HL-60 (cell line): ENCODE measurements around the gene TICAM2.
"Not testable (repeated sequence)": the region's sequence is repeated elsewhere in the genome, so short reads cannot be mapped to it uniquely, and the experiment has no call there.

ENCODE experiments used
- DNase-seq, 2 experiments: peaks; one replicate each; pipeline ENCODE4 v3.0.0-alpha.2; 2010 to 2020; ENCODE audit warnings: low read depth in 1 of 2, low spot score in 1 of 2
- H3K27ac ChIP-seq: fragments of 250-450 bp; sonication (Bioruptor Pico); replicated peaks from 2 replicates; pipeline ENCODE4 v1.5.1; 2020; ENCODE audit warnings: mild to moderate bottlenecking, moderate library complexity
- H3K27me3 ChIP-seq: fragments of 250-450 bp; sonication (Bioruptor Pico); 2 replicates; pipeline ENCODE4 v1.5.1; 2021; ENCODE audit warnings: mild to moderate bottlenecking, moderate library complexity; ENCODE audit not compliant: insufficient read depth, poor library complexity, severe bottlenecking
- H3K4me3 ChIP-seq: replicated peaks from 2 replicates; pipeline ENCODE4 v1.5.1; 2011; ENCODE audit warnings: mild to moderate bottlenecking, control low read depth, low read length; ENCODE audit not compliant: insufficient read depth
- GABPA ChIP-seq: IDR thresholded peaks from 2 replicates; pipeline ENCODE4 v1.6.1; 2012; ENCODE audit warnings: low read depth
- POLR2AphosphoS5 ChIP-seq: IDR thresholded peaks from 2 replicates; pipeline ENCODE4 v1.6.1; 2012; ENCODE audit warnings: low read depth
- SPI1 ChIP-seq: IDR thresholded peaks from 2 replicates; pipeline ENCODE4 v1.6.1; 2012; ENCODE audit warnings: low read depth, mild to moderate bottlenecking, borderline replicate concordance
- long read RNA-seq: library from polyadenylated mRNA; unstranded; transcript quantifications from one replicate; pipeline ENCODE4 v2.0.0, GENCODE V29; 2020
- TF ChIP-seq, protein P1 (sequence below): IDR thresholded peaks from 2 replicates; pipeline ENCODE4 v1.6.1; 2012; ENCODE audit warnings: low read depth; ENCODE audit not compliant: insufficient replicate concordance
- TF ChIP-seq, protein P2 (sequence below): IDR thresholded peaks from one replicate; pipeline ENCODE4 v1.5.1; 2011; ENCODE audit warnings: low read length, control low read depth, inconsistent platforms; ENCODE audit not compliant: insufficient read depth

TICAM2 gene, protein sequence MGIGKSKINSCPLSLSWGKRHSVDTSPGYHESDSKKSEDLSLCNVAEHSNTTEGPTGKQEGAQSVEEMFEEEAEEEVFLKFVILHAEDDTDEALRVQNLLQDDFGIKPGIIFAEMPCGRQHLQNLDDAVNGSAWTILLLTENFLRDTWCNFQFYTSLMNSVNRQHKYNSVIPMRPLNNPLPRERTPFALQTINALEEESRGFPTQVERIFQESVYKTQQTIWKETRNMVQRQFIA
- long read RNA-seq, result 0 reads

DNA sequence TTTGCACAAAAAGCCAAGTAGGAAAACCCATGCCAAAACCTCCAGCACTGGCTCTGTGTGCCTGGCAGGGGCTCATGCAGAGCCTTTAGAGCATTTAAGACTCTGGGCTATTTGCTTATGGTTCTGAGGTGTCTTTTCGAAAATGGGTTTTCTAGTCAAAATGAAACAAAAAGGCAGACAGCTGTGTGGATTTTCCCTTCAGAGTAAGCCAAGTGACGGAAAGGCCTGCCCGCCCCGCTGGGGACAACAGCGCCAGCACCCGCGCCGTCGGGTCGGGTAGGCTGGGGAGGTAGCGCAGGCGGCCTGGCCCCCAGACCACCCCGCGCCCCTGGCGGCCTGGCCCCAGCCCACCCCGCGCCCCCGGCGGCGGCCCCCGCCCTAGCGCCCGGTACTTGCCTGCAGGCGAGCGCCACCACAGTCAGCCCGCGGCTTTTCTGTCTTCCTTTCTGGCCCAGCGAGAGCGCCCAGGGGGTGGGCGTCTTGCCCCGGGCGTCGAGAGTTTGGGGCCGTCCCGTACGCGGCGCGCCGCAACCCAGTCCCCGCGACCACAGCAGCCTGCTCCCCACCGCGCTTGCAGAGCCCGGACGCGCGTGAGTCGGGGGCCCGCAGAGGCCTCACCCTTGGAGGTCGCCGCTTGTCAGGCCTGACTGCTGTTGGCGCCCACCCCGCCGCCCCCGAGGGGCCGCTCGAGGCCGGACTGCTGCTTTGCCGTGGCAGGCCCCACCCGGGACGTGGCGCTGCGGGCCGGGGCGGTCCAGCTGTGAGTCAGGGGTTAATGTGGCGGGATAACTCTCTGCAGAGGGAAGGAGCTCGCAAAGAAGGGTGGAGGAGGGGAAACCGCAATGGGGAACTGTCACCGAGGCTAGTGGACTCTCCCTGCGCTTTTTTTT, at the start of gene TICAM2:
TICAM2 (minus strand) TSS at position 779 of the 890 bp plus-strand sequence. CDS start 21,223 bp downstream, outside the sequence.
- Histone ChIP-seq H3K27ac (no peak within 1 kb of the TSS), H3K27me3 (no peaks in the 10 kb centered on the region), H3K4me3 (peak within 1 kb of the TSS; percentile 44)
- peak; percentile 17 to 61 for DNase-seq
- TF ChIP-seq GABPA, result no peak
- peak; percentile 27; the same call in 1 of the 2 replicates for TF ChIP-seq SPI1

DNA sequence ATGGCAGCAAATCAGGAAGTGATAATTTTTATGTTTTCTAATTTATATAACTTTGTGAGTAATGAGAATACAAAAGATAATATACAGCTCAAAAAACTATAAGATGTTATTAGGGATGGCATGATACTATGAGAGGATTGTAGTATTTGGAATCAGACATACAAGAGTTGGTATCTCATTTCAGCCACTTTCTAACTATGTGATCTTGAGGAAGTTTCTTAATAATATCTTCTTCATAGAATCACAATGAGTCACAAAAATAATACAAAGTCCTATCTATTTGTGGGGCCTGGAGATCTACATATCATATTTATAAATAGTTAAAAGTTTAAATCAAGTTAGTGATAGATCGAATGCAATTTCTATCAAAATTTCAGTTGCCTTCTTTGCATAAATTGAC, 47.3 kb upstream of the TICAM2 start:
- no peak for DNase-seq
- H3K27ac ChIP-seq, result no peak overlapping the region
- TF ChIP-seq POLR2AphosphoS5, result no peak
- TF ChIP-seq, protein P1, sequence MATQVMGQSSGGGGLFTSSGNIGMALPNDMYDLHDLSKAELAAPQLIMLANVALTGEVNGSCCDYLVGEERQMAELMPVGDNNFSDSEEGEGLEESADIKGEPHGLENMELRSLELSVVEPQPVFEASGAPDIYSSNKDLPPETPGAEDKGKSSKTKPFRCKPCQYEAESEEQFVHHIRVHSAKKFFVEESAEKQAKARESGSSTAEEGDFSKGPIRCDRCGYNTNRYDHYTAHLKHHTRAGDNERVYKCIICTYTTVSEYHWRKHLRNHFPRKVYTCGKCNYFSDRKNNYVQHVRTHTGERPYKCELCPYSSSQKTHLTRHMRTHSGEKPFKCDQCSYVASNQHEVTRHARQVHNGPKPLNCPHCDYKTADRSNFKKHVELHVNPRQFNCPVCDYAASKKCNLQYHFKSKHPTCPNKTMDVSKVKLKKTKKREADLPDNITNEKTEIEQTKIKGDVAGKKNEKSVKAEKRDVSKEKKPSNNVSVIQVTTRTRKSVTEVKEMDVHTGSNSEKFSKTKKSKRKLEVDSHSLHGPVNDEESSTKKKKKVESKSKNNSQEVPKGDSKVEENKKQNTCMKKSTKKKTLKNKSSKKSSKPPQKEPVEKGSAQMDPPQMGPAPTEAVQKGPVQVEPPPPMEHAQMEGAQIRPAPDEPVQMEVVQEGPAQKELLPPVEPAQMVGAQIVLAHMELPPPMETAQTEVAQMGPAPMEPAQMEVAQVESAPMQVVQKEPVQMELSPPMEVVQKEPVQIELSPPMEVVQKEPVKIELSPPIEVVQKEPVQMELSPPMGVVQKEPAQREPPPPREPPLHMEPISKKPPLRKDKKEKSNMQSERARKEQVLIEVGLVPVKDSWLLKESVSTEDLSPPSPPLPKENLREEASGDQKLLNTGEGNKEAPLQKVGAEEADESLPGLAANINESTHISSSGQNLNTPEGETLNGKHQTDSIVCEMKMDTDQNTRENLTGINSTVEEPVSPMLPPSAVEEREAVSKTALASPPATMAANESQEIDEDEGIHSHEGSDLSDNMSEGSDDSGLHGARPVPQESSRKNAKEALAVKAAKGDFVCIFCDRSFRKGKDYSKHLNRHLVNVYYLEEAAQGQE, result no peak
- no peak for TF ChIP-seq GABPA
- TF ChIP-seq, protein P2, sequence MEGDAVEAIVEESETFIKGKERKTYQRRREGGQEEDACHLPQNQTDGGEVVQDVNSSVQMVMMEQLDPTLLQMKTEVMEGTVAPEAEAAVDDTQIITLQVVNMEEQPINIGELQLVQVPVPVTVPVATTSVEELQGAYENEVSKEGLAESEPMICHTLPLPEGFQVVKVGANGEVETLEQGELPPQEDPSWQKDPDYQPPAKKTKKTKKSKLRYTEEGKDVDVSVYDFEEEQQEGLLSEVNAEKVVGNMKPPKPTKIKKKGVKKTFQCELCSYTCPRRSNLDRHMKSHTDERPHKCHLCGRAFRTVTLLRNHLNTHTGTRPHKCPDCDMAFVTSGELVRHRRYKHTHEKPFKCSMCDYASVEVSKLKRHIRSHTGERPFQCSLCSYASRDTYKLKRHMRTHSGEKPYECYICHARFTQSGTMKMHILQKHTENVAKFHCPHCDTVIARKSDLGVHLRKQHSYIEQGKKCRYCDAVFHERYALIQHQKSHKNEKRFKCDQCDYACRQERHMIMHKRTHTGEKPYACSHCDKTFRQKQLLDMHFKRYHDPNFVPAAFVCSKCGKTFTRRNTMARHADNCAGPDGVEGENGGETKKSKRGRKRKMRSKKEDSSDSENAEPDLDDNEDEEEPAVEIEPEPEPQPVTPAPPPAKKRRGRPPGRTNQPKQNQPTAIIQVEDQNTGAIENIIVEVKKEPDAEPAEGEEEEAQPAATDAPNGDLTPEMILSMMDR, result no peak
- no peak for TF ChIP-seq SPI1

DNA sequence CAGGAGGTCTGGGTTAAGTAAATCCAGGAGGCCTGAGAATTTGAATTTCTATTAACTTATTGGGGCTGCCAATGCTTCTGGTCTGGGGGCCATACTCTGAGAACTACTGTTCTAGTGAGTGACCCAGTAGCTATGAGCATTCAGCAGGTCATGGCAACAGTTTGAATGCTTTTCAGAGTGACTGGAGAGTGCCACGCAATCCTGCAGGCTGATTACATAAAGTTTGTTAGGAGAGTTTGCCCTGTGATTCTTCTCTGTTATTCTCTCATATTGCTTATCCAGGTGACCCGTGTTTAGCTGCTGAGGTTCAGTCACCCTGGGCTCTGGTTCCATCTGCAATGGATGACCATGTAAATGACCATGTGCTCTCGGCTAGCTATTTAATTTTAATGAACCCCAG, 45.8 kb upstream of the TICAM2 start:
- Histone ChIP-seq H3K27me3 (no peaks in the 10 kb centered on the region), H3K4me3 (no peak overlapping the region), H3K27ac (no peak overlapping the region)
- TF ChIP-seq POLR2AphosphoS5, result no peak
- TF ChIP-seq, protein P1, result no peak
- TF ChIP-seq GABPA, result no peak
- no peak for TF ChIP-seq SPI1
- TF ChIP-seq, protein P2, result no peak
- no peak for DNase-seq

More for the DNA sequence above, 47.3 kb upstream of the TICAM2 start:
- Histone ChIP-seq H3K27me3 (no peaks in the 10 kb centered on the region), H3K4me3 (no peak overlapping the region)

DNA sequence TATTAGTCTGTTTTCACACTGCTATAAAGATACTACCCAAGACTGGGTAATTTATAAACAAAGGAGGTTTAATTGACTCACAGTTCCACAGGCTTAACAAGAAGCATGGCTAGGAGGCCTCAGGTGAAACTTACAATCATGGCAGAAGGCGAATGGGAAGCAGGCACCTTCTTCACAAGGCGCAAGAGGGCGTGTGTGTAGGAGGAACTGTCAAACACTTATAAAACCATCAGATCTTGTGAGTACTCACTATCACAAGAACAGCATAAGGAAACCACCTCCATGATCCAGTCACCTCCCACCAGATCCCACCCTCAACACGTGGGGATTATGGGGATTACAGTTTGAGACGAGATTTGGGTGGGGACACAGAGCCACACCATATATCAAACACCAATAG, 43.1 kb upstream of the TICAM2 start:
- not testable (repeated sequence) for H3K27me3 ChIP-seq, H3K27ac ChIP-seq, H3K4me3 ChIP-seq, DNase-seq
